GM13977 (cell line): ENCODE results near the gene MYL2.

ENCODE experiments used
- DNase-seq: peaks from one replicate; pipeline ENCODE4 v3.0.0; 2012; ENCODE audit warnings: low spot score
- CTCF ChIP-seq: IDR thresholded peaks from 2 replicates; pipeline ENCODE4 v1.5.1; 2012; ENCODE audit warnings: mild to moderate bottlenecking, control low read depth; ENCODE audit not compliant: insufficient read depth; ENCODE audit errors: extremely low read depth, missing control alignments
- in situ Hi-C: fragments of 300-500 bp; cut with MboI; formaldehyde crosslinking; loops from one replicate; pipeline ENCODE4 v1.12.0; 2022; ENCODE audit warnings: low sequenced_read_pairs, low pct_unique_long_range_greater_than_20kb, mixed read lengths, inconsistent platforms; ENCODE audit not compliant: unreplicated experiment

Gene MYL2

GRCh38 chr12:110930348-110931314 is 10.3 kb upstream of the MYL2 start:
- no peak for DNase-seq
- in situ Hi-C loops, result no loop called here
- no peak for TF ChIP-seq CTCF

- DNase-seq, result no peak
- no peak for TF ChIP-seq CTCF
- in situ Hi-C loops, result no loop called here
Measured at GRCh38 chr12:110929818-110930217, 9.4 kb upstream of the MYL2 start.

GRCh38 chr12:110928700-110929099 is 8.3 kb upstream of the MYL2 start:
- in situ Hi-C loops, result no loop called here
- no peak for TF ChIP-seq CTCF
- DNase-seq, result no peak

GRCh38 chr12:110927546-110927945 is 7.2 kb upstream of the MYL2 start:
- in situ Hi-C loops, result no loop called here
- TF ChIP-seq CTCF, result no peak
- no peak for DNase-seq

GRCh38 chr12:110923692-110924334 is 3.4 kb upstream of the MYL2 start:
- no peak for TF ChIP-seq CTCF
- in situ Hi-C loops, result no loop called here
- no peak for DNase-seq

- no peak for TF ChIP-seq CTCF
- in situ Hi-C loops, result no loop called here
- no peak for DNase-seq
Measured at GRCh38 chr12:110923192-110923591, 2.8 kb upstream of the MYL2 start.
